Stomach (tissue), 4 donors: ENCODE measurements around the gene TCIRG1.

Experiments
- EP300 ChIP-seq: sonication (generic); formaldehyde crosslinking; IDR thresholded peaks from one replicate; pipeline ENCODE4 v1.6.1; 2017; ENCODE audit warnings: antibody characterized with exemption
- POLR2A ChIP-seq, 4 donors: fragments of 450-650 bp; IDR thresholded peaks; one replicate each; pipeline ENCODE4 v1.6.1; 2016; ENCODE audit warnings: antibody characterized with exemption in 4 of 4, control low read depth in 2 of 4, mild to moderate bottlenecking in 1 of 4, moderate library complexity in 1 of 4
- POLR2AphosphoS5 ChIP-seq, 3 donors: sonication (generic); formaldehyde crosslinking; IDR thresholded peaks; one replicate each; pipeline ENCODE4 v1.6.1; 2016; ENCODE audit warnings: antibody characterized with exemption in 3 of 3
- TF ChIP-seq, protein P1 (sequence below), 7 experiments: fragments of 450-650 bp in 4 of 7; fragments of 200-600 bp in 3 of 7; sonication (generic) in 3 of 7; IDR thresholded peaks; one replicate each; pipeline ENCODE4 v1.5.1; 2016 to 2019; ENCODE audit warnings: antibody characterized with exemption in 7 of 7, control low read depth in 2 of 7, mild to moderate bottlenecking in 1 of 7

DNA sequence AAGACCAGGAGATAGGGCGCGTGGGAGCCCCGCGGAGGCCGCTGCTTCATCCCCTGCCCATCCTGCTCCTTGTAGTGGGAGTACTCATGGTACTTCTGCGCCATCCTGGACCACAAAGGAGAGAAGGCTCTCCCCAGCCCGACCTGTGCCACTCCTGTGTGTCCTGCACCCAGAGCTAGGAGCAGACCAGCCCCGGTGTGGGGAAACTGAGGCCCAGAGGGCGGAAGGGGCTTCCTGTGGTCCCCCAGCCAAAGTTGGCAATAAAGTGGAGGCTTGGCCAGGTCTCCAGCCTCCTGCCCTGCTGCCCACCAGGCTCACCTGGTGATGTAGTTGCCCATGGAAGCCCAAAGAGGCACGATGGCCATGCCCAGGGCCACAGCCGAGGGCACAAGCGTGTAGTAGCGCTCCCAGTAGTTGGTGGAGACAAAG lies 39.6 kb upstream of the TCIRG1 start:
- TF ChIP-seq, protein P1, sequence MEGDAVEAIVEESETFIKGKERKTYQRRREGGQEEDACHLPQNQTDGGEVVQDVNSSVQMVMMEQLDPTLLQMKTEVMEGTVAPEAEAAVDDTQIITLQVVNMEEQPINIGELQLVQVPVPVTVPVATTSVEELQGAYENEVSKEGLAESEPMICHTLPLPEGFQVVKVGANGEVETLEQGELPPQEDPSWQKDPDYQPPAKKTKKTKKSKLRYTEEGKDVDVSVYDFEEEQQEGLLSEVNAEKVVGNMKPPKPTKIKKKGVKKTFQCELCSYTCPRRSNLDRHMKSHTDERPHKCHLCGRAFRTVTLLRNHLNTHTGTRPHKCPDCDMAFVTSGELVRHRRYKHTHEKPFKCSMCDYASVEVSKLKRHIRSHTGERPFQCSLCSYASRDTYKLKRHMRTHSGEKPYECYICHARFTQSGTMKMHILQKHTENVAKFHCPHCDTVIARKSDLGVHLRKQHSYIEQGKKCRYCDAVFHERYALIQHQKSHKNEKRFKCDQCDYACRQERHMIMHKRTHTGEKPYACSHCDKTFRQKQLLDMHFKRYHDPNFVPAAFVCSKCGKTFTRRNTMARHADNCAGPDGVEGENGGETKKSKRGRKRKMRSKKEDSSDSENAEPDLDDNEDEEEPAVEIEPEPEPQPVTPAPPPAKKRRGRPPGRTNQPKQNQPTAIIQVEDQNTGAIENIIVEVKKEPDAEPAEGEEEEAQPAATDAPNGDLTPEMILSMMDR (IDR thresholded peaks at IDR 0.05), result no peak
- no peak for TF ChIP-seq POLR2A (IDR thresholded peaks at IDR 0.05)
- no peak for TF ChIP-seq POLR2AphosphoS5 (IDR thresholded peaks at IDR 0.05)
- TF ChIP-seq EP300, result no peak
